HG02588 (cell line): ENCODE measurements around the gene RNF220.

Experiments
- ATAC-seq: cut with Tn5 transposase; IDR thresholded peaks from one replicate; pipeline ENCODE4 v1.9.1; 2021; ENCODE audit warnings: mild to moderate bottlenecking, moderate library complexity; ENCODE audit not compliant: unreplicated experiment

The RNF220 gene

DNA sequence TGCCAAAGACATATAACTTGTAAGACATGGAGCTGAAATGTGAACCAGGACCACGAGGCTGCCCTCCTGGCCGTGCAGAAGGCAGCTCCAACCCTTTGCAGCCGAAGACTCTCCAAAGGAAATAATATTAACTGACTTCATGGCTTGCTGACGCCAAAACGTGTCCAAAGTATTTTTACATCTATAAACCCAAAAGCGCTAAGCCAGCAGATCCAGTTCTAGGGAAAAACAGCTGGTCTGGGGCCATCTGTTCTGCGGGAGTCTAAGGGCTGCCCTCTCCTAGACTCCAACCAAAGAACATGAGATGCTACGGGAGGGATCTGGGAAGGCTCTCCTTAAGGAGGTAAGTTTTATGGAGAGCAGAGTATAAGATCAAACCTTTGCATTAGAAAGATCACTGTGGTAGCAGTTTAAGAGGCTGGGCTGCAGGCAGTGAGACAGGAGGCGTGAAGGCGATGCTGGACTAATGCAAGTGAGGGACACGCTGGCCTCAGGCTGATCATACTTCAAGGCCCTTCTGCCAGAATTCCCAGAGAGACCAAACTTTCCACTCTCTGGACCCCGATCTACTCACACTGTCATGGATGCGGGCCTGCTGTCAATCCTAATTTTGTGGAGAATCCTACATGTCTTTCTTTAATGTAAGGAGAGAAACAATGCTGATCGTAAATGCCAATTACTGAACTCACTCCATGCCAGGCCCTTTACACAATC, 268.1 kb downstream of the RNF220 start:
- no peak for ATAC-seq

DNA sequence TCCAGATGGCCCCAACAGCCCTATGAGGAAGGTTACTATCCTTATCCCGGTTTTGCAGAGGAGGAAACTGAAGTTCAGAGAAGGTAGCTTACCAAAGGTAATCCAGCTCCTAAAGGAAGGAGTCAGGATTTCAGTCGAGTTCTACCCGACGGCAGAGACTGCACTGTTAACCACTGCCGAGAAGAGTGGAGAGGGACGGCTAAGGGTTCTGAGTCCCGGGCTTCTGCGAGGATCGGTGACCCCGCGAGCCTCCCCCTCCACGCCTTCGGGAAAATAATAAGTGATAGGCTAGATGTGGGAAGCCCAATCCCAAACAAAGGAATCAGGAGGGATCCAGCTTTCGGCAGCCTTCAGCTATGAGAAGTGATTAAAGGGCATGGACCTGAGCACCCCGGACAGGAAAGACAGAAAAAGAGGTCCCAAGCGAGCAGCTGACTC, 268.6 kb downstream of the RNF220 start:
- ATAC-seq, result peak; percentile 0

DNA sequence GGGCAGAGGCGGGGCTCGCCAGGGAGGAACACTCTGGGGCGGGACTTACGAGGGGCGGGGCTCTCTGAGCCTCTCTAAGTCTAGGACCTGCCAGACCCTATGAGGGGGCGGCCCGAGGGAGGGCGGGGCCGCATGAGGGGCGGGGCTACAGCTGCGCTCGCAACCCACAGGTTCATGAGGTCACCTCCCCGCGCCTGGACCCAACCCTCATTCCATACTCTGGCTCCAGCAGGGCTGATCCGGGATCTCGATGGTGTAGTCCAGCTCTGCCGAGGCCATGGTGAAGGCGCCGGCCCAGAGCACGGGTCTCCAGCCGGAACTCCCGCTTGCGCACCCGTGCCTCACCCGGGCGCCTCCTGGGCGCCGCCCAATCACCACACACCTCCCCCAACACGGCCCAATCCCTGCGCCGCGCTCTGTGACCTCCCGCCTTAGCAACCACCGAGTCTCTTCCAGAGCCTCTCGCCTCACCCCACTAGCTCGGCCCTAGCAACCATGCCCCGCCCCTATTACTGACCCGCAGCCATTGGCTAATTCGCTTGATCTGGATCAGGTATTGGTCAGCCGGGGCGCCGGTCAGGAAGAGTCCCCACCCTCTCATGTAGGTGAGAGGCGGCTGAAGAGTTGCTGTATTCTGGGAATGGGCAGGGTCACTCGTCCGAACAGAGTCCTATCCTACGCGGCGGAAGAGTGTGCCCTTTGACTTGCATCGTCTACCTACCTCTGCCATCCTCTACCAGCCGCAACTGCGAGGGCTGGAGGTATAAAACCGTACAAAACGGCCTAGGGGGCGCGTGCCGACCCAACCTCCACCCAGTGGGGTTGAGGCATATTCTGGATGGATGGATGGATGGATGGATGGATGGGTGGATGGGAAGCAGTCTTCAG, 269.3 kb downstream of the RNF220 start, which contains the start of the genes ARMH1 and TMEM53:
TSS of gene ARMH1 (plus strand) at position 602 of the 888 bp plus-strand sequence. CDS start 14,984 bp downstream, outside the sequence.
TSS of gene TMEM53 (minus strand) at position 369 of the 888 bp plus-strand sequence. CDS start at position 279, 90 bp downstream.
- peak; percentile 90 for ATAC-seq

DNA sequence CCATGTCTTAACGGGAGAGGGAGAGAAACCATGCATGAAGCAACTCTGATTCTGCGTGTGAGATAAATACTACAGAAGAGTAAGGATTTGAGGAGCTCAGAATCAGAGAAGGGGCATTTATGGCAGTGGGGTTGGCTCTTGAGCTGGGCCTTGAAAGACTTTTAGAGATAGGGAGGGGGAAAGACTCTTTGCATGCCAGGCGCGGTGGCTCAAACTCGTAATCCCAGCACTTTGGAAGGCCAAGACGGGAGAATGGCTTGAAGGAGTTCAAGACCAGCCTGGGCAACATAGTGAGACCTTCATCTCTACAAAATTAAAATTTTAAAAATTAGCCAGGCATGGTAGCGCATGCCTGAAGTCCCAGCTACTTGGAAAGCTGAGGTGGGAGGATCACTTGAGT, 270.1 kb downstream of the RNF220 start:
- no peak for ATAC-seq

DNA sequence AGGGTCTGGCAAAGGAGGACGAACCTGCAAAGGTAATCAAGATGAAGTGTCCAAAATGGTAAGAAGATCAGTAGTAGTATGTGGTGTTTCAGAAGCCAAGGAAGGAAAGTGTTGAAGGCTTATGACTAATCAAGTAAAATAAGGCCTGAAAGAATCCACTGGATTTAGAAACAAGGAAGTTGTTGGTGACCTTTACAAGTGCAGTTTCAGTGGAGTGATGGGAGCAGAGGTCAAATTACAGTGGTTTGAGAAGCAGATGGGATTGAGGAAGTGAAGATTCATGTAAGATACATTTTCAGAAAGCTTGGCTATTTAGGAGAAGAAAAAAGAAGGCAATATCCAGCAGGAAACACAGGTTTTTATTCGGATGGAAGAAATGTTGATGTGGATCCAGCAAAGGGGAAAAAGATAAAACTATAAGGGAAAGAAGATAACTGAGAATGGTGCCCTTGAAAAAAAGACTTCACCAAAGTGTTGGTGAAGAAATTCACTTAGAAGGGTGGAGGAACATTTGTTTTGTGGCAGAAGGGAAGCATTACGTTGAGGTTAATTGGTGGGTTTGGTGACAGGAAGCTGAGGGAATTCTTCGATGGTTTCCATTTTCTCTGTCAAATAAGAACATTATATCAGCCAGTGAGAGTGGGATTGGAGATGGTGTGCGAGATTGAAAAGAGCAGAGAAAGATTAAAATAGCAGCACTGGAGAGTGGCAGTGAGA, 271.6 kb downstream of the RNF220 start:
- ATAC-seq, result no peak

DNA sequence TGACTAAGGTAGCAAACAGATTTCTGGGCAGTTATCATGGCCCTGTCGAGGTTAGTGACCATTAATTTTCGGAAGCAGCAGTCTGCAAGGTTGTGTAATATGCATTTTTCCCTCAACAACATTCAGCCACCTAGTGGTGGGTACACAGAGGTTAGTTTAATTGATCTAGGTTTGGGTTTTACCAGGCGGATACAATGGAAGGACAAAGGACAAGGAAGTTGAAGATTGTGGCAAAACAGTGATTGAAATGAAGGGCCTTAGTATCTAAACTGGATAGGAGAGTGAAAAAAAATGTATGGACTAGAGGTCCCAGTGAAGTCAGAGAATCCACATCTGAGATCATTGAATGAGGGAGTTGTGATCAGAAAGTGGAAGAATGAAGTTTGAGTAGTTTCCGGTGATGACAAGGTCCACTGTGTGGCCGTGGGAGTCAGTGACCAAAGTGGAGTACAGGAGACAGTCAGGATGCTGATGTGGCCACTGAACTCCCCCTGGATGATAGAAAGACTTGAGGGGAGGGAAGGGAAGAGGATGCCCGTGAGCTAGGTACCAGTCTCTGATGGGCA, 272.2 kb downstream of the RNF220 start:
- ATAC-seq, result no peak

DNA sequence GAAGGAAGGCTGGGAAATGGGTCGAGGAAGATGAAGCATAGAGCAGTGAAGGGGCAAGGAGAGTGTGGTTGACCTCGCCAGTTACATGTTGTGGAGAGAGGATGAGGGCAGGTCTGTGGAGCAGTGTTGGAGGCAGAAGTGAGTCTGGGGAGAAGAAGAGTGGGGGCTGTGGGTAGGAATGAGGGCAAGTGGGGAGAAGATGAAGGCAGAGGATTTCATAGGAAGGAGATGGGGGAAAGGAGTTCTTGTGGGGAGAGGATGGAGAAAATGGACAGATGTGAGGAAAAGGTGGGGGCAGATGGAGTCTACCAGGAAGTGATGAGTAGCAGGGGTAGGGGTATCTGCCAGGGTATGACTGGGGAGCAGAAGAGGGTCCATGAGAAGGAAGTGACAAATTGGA, 273.1 kb downstream of the RNF220 start:
- ATAC-seq, result no peak

DNA sequence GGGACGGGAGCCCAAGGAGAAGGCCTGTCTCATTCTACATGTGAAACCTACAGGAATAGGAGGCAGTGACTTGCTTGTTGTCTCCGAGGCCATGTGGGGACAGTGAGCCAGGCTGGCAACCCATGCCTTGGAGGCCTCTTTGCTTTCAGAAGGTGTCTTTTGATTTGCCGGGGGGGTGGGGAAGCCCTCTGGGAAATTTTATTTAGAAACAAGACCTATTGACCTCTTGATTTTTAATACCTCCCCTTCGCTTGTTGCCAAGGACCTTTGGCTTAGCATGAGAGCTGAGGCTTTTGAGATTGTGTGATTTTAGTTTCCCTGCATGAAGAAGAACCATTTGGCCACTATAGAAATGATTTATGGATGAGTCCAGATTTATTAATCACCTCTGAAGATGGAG, 273.6 kb downstream of the RNF220 start:
- ATAC-seq, result no peak

DNA sequence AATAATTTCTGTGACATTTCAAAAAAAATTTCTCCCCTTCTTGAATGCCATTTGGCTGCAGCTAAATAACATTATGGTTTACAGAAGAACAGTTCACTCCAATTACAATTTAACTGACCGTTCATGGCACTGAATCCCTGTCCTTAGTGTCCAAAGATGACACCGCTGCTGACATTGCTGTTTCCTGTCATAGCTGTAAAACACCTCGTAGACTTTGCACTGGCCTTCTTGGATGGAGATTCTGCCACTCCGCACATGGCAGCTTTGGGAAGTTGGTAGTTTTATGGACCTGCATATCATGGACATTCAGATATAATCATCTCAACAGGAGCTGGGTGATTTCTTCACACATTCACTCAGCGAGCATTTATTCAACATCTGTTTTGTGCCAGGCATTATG, 274.4 kb downstream of the RNF220 start:
- ATAC-seq, result no peak

DNA sequence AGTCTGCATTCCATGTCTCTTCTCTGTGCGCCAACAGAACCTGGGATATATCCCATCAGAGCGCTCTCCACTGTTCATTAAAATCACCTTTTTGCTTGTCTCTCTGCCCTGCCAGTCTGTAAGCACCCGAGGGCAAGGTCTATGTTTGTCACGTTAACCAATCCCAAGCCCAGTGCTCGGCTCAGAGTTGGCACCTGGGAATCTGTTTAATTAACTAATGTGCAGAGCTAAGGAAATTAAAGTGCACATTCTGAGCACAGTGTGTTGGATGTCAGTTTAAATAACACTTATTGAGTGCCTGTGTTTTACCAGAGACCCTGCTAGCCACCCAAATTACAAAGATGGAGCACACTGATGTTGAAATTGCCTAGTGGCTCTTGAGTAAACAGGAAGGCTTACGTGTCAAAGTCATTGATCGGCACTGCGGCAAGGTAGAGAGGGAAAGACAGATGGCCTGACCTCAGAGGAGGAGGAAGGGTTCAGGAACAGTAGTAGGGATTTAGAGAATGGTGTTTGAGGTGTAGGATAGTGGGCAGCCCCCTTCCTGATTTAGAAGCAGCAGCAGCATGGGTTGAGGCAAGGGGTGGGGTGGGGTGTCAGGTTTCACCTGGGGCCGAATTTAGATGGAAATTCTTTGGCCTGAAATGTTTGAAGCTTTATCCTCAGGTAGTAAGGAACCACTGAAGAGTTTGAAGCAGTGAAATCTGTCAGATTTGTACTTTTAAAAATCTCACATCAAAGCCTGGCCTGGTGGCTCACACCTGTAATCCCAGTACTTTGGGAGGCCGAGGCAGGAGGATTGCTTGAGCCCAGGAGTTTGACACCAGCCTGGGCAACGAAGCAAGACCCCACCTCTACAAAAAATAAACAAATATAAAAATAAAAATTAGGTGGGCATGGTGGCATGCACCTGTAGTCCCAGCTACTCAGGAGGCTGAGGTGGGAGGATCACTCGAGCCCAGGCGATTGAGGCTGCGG, 277.1 kb downstream of the RNF220 start:
- ATAC-seq, result no peak

DNA sequence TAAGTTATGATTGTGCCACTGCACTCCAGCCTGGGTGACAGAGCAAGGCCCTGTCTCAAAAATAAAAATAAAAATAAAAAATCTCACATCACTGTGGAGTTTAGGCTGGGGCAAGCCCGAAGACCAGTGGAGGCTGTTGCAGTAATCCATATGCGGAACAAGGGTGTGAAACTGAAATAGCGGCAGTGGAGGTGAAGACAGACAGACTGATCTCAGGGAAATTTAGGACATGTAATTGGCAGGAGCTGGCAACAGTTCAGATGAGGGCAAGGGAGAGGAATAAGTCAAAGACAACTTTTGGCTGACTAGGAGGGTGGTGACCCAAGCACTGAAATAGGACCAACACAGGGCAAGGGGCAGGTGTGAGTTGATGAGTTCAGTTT, 277.8 kb downstream of the RNF220 start:
- no peak for ATAC-seq

DNA sequence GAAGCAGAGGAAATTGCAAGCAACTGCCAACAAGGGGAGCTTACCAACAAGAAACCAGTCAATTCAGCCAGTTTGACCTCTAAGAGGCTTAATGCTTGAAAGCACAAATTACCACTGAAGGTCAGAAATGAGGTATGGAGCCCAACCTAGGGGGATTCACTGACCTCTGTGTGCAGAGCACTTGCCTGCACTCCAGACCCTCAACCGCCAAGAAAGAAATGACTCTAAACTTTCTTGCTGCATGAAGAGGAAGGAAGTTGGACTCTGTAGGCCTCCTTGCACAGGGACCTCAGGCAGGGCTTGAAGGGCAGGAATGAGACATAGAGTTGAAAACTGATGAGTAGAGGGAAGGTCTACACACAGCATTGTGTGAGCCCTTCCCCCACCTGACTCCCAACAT, 279.5 kb downstream of the RNF220 start:
- peak; percentile 68 for ATAC-seq

DNA sequence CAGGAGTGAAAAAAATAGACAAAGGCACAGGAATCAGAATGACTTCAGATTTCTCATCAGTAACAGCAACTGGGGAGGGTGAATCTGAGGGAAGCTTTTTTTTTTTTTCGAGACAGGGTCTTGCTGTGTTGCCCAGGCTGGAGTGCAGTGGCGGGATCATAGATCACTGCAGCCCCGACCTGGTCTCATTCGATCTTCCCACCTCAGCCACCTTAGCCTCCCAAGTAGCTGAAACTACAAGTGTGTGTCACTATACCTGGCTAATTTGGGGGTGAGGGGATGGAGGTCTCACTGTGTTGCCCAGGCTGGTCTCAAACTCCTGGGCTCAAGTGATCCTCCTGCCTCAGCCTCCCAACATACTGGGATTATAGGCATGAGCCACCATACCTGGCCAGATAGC, 280.2 kb downstream of the RNF220 start:
- no peak for ATAC-seq

DNA sequence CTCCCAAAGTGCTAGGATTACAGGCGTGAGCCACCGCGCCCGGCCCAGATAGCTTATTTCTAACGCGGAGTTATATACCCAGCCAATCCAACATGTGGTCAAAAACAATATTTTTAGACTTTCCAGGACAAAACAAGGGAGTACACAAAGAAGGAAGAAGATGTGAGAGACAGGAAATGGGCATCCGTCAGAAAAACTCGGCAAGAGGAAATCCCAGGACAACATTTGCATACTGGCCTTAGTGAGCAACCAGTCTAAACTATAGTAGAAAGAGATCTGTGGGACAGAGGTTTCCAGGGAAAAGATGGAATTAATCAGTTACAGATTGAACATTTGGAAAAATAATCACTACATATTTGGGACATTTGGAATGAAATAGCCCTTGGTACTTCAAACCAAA, 280.8 kb downstream of the RNF220 start:
- ATAC-seq, result no peak

DNA sequence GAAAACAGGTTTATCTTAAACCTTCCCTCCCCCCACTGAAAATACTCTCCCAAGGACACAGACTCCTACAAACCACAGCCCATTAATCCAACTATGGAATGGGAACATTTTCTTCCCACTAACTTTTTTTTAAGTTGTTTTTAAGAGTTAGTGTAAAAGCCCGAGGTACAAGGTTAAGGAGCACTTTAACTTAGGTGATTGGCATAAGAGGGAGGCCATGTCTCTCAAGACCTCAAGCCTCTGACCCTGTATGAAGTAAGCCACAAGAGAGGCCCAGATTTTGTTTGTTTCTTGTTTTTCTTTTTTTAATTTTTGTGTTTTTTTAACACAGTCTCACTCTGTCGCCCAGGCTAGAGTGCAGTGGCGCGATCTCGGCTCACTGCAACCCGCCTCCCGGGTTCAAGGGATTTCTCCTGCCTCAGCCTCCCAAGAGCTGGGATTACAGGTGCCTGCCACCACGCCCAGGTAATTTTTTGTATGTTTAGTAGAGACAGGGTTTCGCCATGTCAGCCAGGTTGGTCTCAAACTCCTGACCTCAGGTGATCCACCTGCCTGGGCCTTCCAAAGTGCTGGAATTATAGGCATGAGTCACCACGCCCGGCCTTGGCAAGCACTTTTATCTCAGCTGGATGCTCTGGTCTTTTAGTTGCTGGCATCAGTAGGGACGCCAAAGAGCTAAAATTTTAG, 283.8 kb downstream of the RNF220 start:
- ATAC-seq, result no peak

DNA sequence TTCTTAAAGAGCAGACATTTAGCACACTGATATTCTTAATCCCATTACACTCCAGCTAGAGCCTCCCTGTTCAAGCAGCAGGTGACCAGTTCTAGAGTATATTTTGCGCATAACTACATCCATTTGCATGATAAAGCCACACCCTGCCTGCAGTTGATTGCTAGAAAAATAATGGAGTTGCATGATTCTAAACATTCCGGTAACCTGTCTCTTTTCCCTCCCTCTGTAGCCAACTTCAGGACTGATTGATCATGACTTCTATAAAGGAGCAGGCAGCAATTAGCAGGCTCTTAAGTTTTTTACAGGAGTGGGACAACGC, 284.4 kb downstream of the RNF220 start:
- no peak for ATAC-seq

DNA sequence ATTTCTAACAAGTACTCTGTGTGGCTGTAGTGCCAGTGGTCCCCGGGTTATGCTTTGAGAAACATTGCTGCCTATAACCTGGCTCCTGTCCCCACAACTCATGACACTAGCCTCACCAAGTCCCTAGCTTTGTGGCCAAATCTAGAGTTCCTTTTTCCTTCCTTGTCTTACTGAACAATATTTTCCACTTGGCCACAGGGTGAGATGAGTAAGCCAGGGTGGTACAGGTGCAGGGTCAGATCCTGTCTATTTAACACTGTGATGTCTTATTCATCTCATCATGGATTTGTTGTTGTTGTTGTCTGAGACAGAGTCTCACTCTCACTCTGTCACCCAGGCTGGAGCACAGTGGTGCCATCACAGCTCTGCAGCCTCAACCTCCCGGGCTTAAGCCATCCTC, 288.1 kb downstream of the RNF220 start:
- no peak for ATAC-seq

DNA sequence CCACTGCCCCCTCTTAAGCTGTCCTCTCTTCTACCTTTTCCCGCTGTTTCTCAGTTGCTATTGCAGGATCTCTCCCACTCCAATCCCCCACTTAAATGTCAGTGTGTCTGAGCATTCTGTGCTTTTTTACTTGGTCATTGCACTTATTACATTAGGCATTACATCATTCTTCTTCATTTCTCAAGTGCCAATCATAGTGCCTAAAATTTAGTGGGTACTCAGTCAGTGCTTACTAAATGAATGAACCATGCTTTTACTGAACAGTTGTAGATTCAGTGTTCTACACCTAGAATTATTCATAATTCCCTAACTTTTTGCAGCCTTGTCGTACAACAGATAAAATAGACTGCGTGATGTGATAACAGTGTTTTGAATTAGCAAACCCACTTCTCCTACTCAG, 288.8 kb downstream of the RNF220 start:
- no peak for ATAC-seq

DNA sequence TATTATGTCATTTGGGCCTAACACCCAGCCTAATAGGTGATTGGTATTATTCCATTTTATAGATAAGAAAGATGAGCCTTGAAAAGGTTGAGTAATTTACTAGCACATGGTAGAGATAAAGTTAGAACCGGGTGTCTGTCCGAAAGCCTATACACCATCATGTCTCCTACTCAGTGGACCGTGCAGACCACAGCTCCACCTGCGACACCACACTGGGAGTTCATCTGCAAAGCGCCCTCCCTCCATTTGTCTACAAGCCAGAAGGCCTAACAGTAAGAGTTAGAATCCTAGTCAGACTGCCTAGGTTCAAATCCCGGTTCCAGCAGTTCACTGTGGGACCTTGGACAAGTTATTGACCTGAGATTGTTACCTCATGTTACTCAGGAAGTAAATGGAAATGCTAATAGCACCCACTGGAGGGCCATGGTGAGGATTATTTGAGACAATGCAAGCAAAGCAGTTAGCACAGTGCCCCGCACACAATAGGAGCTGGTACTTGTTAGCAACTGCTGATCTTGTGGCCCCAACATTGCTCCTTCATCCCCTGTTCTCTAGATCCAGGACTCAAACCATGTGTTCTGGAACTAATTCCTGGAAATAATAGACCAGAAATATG, 289.9 kb downstream of the RNF220 start:
- peak; percentile 53 for ATAC-seq
